Endothelial cell of umbilical vein (primary cell): ENCODE measurements around the gene CA6. TPM values are rescaled to one million over a fixed set of nuclear protein-coding genes. Genes with fewer than 3 reads are reported as not detected.

Source experiments
- BruUV-seq: library from RNA; stranded (reverse); fragments of 400-500 nt; replicated peaks from 2 replicates; lab custom pipeline; 2021; lab: Mats Ljungman, UMichigan
- CTCF ChIA-PET: fragments of 300-600, 350-600 bp; sonication (Branson Sonifier 250); formaldehyde crosslinking; loops from one replicate; lab custom pipeline; 2021; ENCODE audit warnings: antibody characterized with exemption, inconsistent platforms; lab: Charles Lee
- POLR2A ChIA-PET: fragments of 300-600, 350-600 bp; sonication (Branson Sonifier 250); formaldehyde crosslinking; loops from one replicate; lab custom pipeline; 2021; ENCODE audit warnings: antibody characterized with exemption, inconsistent platforms; lab: Charles Lee
- DNase-seq: peaks from one replicate; pipeline ENCODE4 v3.0.0-alpha.2; 2011; ENCODE audit warnings: low read depth, low spot score
- FAIRE-seq: peaks from 2 replicates; lab custom pipeline; 2011; peaks lifted over from hg19 to GRCh38; lab: Jason Lieb, UNC
- H2AFZ ChIP-seq: 2 replicates; pipeline ENCODE4 v1.6.0; 2012; ENCODE audit warnings: low read depth, low read length, control low read depth, inconsistent platforms
- H3K27ac ChIP-seq: 2 replicates; pipeline ENCODE4 v1.5.1; 2011; ENCODE audit warnings: low read depth, mild to moderate bottlenecking, control low read depth, low read length, moderate library complexity; ENCODE audit not compliant: insufficient read depth
- H3K27me3 ChIP-seq, 2 experiments: 2 replicates each; pipeline versions ENCODE4 v1.6.0 to v1.6.1; 2011; ENCODE audit warnings: low read length in 2 of 2, mixed read lengths in 1 of 2; ENCODE audit not compliant: control insufficient read depth in 2 of 2, insufficient read depth in 2 of 2
- H3K36me3 ChIP-seq, 2 experiments: 2 replicates in 1 of 2; 3 replicates in 1 of 2; pipeline ENCODE4 v1.5.1; 2011; ENCODE audit warnings: low read length in 2 of 2, mild to moderate bottlenecking in 1 of 2, moderate library complexity in 1 of 2; ENCODE audit not compliant: control insufficient read depth in 2 of 2, insufficient read depth in 2 of 2; ENCODE audit errors: extremely low read depth in 1 of 2
- H3K4me1 ChIP-seq: 3 replicates; pipeline ENCODE4 v1.5.1; 2011; ENCODE audit warnings: mild to moderate bottlenecking, low read length; ENCODE audit not compliant: control insufficient read depth, insufficient read depth; ENCODE audit errors: extremely low read depth
- H3K4me2 ChIP-seq: 2 replicates; pipeline ENCODE4 v1.6.1; 2011; ENCODE audit warnings: low read length, control low read depth, mixed read lengths; ENCODE audit not compliant: insufficient read depth
- H3K4me3 ChIP-seq, 3 experiments: fragments of 200-600 bp in 1 of 3; sonication (generic), shearing (Covaris generic) in 1 of 3; replicated peaks in 1 of 3; 2 replicates each; pipeline ENCODE4 v1.5.1; 2011 to 2016; ENCODE audit warnings: control low read depth in 3 of 3, low read length in 3 of 3, mild to moderate bottlenecking in 2 of 3, inconsistent platforms in 1 of 3, low read depth in 1 of 3, moderate library complexity in 1 of 3; ENCODE audit not compliant: insufficient read depth in 1 of 3
- H3K79me2 ChIP-seq: 2 replicates; pipeline ENCODE4 v1.6.0; 2012; ENCODE audit warnings: low read length, inconsistent platforms; ENCODE audit not compliant: control insufficient read depth, insufficient read depth
- H3K9ac ChIP-seq: replicated peaks from 2 replicates; pipeline ENCODE3; 2011; ENCODE audit warnings: low read length, control low read depth; ENCODE audit not compliant: insufficient read depth; ENCODE audit errors: extremely low read depth
- H3K9me1 ChIP-seq: replicated peaks from 3 replicates; pipeline ENCODE4 v1.6.0; 2011; ENCODE audit warnings: mild to moderate bottlenecking, low read length; ENCODE audit not compliant: control insufficient read depth, insufficient read depth; ENCODE audit errors: extremely low read depth
- H3K9me3 ChIP-seq: replicated peaks from 2 replicates; pipeline ENCODE4 v1.5.1; 2012; ENCODE audit warnings: low read length, inconsistent platforms; ENCODE audit not compliant: control insufficient read depth, insufficient read depth
- H4K20me1 ChIP-seq: replicated peaks from 2 replicates; pipeline ENCODE3; 2011; ENCODE audit warnings: mild to moderate bottlenecking, low read length; ENCODE audit not compliant: control insufficient read depth, insufficient read depth; ENCODE audit errors: extremely low read depth
- EZH2 ChIP-seq: IDR thresholded peaks from 2 replicates; pipeline ENCODE4 v1.6.1; 2012; ENCODE audit warnings: borderline replicate concordance, low read depth, mild to moderate bottlenecking, moderate library complexity, low read length, inconsistent platforms; ENCODE audit not compliant: severe bottlenecking
- FOS ChIP-seq: IDR thresholded peaks from 2 replicates; pipeline ENCODE4 v1.6.1; 2011; ENCODE audit warnings: mild to moderate bottlenecking, low read length, moderate library complexity, borderline replicate concordance; ENCODE audit not compliant: insufficient read depth
- MYC ChIP-seq: IDR thresholded peaks from one replicate; pipeline ENCODE4 v1.6.1; 2011; ENCODE audit warnings: mild to moderate bottlenecking, low read depth, low read length
- POLR2AphosphoS5 ChIP-seq: IDR thresholded peaks from 2 replicates; pipeline ENCODE4 v1.6.1; 2012; ENCODE audit warnings: low read depth, mild to moderate bottlenecking, control low read depth, low read length, moderate library complexity; ENCODE audit not compliant: insufficient read depth
- dilution Hi-C: fragments of 300-500 bp; cut with MboI; formaldehyde crosslinking; loops from one replicate; pipeline ENCODE4 v1.15.0; 2019; ENCODE audit warnings: low sequenced_read_pairs; ENCODE audit not compliant: extremely low pct_ligation_motif_present
- intact Hi-C: fragments of 100-400 bp; cut with micrococcal nuclease; formaldehyde crosslinking; loops from one replicate; pipeline ENCODE4 v1.10.0; 2022
- polyA plus RNA-seq, 4 experiments: library from polyadenylated mRNA; depleted of rRNA in 3 of 4; stranded (reverse) in 3 of 4; unstranded in 1 of 4; fragments of >200 nt; gene quantifications; 2 replicates each; pipeline versions ENCODE4 v1.2.1 to v1.2.3, GENCODE V29; 2011 to 2012; ENCODE audit warnings: missing spikeins in 1 of 4
- total RNA-seq: library from RNA; stranded (reverse); gene quantifications from 2 replicates; pipeline ENCODE4 v1.2.3, GENCODE V29; 2021

CA6 gene
- total and polyA plus RNA-seq, 2 donors (not counting 3 experiments of a cell fraction or from before 2014, with no cell fraction given): not detected

DNA sequence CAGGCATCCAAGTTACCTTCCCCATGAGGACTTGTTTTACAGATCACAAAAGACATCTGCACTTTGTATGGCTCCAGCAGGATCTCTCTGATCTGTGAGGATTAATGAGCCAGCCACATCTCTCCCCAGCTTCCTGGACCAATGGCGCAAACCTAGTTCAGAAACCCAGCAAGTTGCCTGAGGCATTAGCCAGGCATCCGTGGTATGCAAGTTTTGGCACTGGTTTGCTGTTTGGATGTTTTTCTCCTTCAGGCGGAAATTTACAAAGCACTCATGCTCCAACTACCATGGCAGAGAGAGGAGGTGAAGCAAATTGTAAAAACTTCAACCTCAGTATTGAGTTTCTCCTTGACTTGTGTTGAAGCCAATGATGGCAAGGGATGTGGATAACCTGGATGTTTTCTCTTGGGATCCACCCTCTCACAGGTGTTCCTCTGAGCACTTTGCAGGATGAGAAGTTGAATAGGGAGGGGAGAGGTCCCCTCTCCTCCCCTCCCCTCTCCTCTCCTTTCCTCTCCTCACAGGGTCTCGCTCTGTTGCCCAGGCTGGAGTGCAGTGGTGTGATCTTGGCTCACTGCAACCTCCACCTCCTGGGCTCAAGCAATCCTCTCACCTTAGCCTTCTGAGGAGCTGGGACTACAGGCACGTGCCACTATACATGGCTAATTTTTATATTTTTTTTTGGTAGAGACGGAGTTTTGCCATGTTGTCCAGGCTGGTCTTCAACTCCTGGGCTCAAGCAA lies 41.6 kb upstream of the CA6 start:
- FAIRE-seq: peak; percentile 95
- dilution Hi-C loops: no loop called here
- H3K36me3 ChIP-seq: no peaks in the 10 kb centered on the region
- no peak overlapping the region for H2AFZ ChIP-seq
- no TSS peak for BruUV-seq
- H4K20me1 ChIP-seq: no peaks in the 10 kb centered on the region
- CTCF ChIA-PET: interaction anchor here (1.3 to 2.0 kb wide), 2 partner anchors 45 to 101 kb away, joined by 5 to 6 read pairs; no protein-coding TSS in a partner anchor
- POLR2A ChIA-PET: interaction anchor here (0.5 kb wide), 1 partner anchor 29 kb away, joined by 3 read pairs; no protein-coding TSS in a partner anchor
- peak overlapping the region; percentile 4 for H3K27ac ChIP-seq
- H3K4me3 ChIP-seq: no peak overlapping the region
- TF ChIP-seq POLR2AphosphoS5: peak; percentile 61
- TF ChIP-seq MYC: no peak
- DNase-seq: peak; percentile 80
- no peaks in the 10 kb centered on the region for H3K9me3 ChIP-seq
- H3K4me1 ChIP-seq: peaks cover 18% of the 10 kb centered on the region
- H3K9ac ChIP-seq: no peak overlapping the region
- intact Hi-C loops: no loop called here
- H3K79me2 ChIP-seq: no peaks in the 10 kb centered on the region
- H3K27me3 ChIP-seq: no peaks in the 10 kb centered on the region
- peak overlapping the region; percentile 7 for H3K4me2 ChIP-seq
- no peaks in the 10 kb centered on the region for H3K9me1 ChIP-seq

DNA sequence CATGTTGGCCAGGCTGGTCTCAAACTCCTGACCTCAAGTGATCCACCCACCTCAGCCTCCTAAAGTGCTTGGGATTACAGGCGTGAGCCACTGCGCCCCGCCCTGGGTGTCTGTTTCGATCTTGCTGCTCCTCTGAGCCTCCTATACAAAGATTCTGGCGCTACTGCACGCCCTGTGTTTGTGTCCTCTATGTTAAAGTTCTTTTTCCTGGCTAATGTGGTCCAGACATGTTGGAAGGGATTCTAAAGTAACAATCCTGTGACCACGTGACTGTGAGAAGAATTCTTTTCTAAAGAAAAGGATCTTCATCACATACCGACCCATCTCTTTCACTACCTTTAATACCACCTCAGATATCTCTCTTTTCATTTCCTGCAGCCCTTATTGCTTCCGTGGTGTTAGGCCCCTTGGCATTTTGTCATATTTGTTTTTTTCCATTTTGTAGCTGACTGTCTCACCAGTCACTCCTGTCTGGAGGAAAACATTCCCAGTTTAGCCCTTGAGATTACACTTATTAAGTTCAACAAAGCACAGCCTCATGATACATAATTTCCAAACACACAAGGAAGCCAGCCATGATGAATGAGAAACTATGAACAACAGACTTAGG lies 40.0 kb upstream of the CA6 start:
- Histone ChIP-seq H3K79me2 (no peaks in the 10 kb centered on the region), H4K20me1 (no peaks in the 10 kb centered on the region), H3K36me3 (no peaks in the 10 kb centered on the region), H3K27ac (no peak overlapping the region), H3K9me1 (no peaks in the 10 kb centered on the region), H3K9me3 (no peaks in the 10 kb centered on the region), H2AFZ (no peak overlapping the region), H3K4me1 (peaks cover 13% of the 10 kb centered on the region), H3K4me3 (no peak overlapping the region), H3K27me3 (peaks cover 0 to under 1% of the 10 kb centered on the region in 2 experiments), H3K4me2 (no peak overlapping the region), H3K9ac (no peak overlapping the region)
- peak; percentile 24 for DNase-seq
- no TSS peak for BruUV-seq
- ChIA-PET CTCF (interaction anchor here (0.6 to 0.7 kb wide), 2 partner anchors 99 to 169 kb away, joined by 3 read pairs; no protein-coding TSS in a partner anchor), POLR2A (interaction anchor here (0.7 kb wide), 1 partner anchor 28 kb away, joined by 3 read pairs; no protein-coding TSS in a partner anchor)
- dilution Hi-C loops: no loop called here
- no peak for FAIRE-seq
- intact Hi-C loops: no loop called here
- TF ChIP-seq EZH2 (no peak), POLR2AphosphoS5 (no peak), FOS (no peak)
